Calu3 (cell line): ENCODE measurements around the gene SLBP. TPM values are rescaled to one million over a fixed set of nuclear protein-coding genes. Genes with fewer than 3 reads are reported as not detected.

Experiments
- Bru-seq: library from RNA; stranded (reverse); fragments of 400-500 nt; gene quantifications from one replicate; lab custom pipeline; 2021; lab: Mats Ljungman, UMichigan
- BruChase-seq, 2 experiments: library from RNA; stranded (reverse); fragments of 400-500 nt; gene quantifications; one replicate each; lab custom pipeline; 2021; lab: Mats Ljungman, UMichigan
- BruUV-seq: library from RNA; stranded (reverse); fragments of 400-500 nt; replicated peaks from 2 replicates; lab custom pipeline; 2021; lab: Mats Ljungman, UMichigan
- CTCF ChIA-PET: fragments of 300-600 bp; sonication (Branson Sonifier 250); formaldehyde crosslinking; loops from one replicate; lab custom pipeline; 2022; ENCODE audit warnings: antibody characterized with exemption; lab: Charles Lee
- DNase-seq: peaks from one replicate; pipeline ENCODE4 v3.0.0; 2022
- H3K27ac Mint-ChIP-seq: one replicate; pipeline ENCODE4 v1.8.0; 2022; ENCODE audit warnings: mixed read lengths; ENCODE audit not compliant: unreplicated experiment
- H3K27me3 Mint-ChIP-seq: one replicate; pipeline ENCODE4 v1.8.0; 2022; ENCODE audit warnings: mixed read lengths; ENCODE audit not compliant: unreplicated experiment
- H3K36me3 Mint-ChIP-seq: one replicate; pipeline ENCODE4 v1.8.0; 2022; ENCODE audit warnings: mild to moderate bottlenecking, moderate library complexity, mixed read lengths; ENCODE audit not compliant: insufficient read depth, unreplicated experiment
- H3K4me1 Mint-ChIP-seq: one replicate; pipeline ENCODE4 v1.8.0; 2022; ENCODE audit warnings: mild to moderate bottlenecking, low read depth, mixed read lengths; ENCODE audit not compliant: unreplicated experiment
- H3K4me3 Mint-ChIP-seq: one replicate; pipeline ENCODE4 v1.8.0; 2022; ENCODE audit warnings: mild to moderate bottlenecking, low read depth, moderate library complexity, mixed read lengths; ENCODE audit not compliant: unreplicated experiment
- H3K9me3 Mint-ChIP-seq: one replicate; pipeline ENCODE4 v1.8.0; 2022; ENCODE audit warnings: low read depth, mixed read lengths; ENCODE audit not compliant: unreplicated experiment
- CTCF ChIP-seq: fragments of 200-600 bp; IDR thresholded peaks from one replicate; pipeline ENCODE4 v1.8.0; 2022; ENCODE audit warnings: antibody characterized with exemption; ENCODE audit not compliant: unreplicated experiment
- intact Hi-C: fragments of 100-400 bp; cut with micrococcal nuclease; formaldehyde crosslinking; loops from one replicate; pipeline ENCODE4 v1.10.0; 2022; ENCODE audit not compliant: unreplicated experiment
- long read RNA-seq: library from polyadenylated mRNA; stranded (forward); transcript quantifications from one replicate; pipeline ENCODE4 v2.0.0, GENCODE V29; 2022
- total RNA-seq: library from RNA; stranded (reverse); gene quantifications from 2 replicates; pipeline ENCODE4 v1.2.3, GENCODE V29; 2022

SLBP gene
- total RNA-seq = 46.1 and 49.3 TPM in 2 replicates
- Bru-seq, nascent RNA = percentile 80 among the genes with signal in this experiment
- BruChase-seq, experiment 1, labeled RNA remaining after a 6-hour chase = percentile 74 among the genes with signal in this experiment
- BruChase-seq, experiment 2, labeled RNA remaining after a 2-hour chase = percentile 81 among the genes with signal in this experiment
- long read RNA-seq, transcript SLBP-206 (8 exons, 1,977 nt) = major isoform, 67 of 74 reads
- long read RNA-seq, partial matches to known transcripts = 3 of 74 reads
- long read RNA-seq, other reads (novel, unspliced or antisense) = 2 of 74 reads

GRCh38 chr4:1712216-1713002 is at the start of gene SLBP:
TSS of gene SLBP (minus strand) at chr4:1712319. CDS start at chr4:1712188, 131 bp downstream.
- peaks cover 66% of the 10 kb centered on the region for H3K36me3 Mint-ChIP-seq
- H3K27ac Mint-ChIP-seq = peak within 1 kb of the TSS; percentile 92
- no peaks in the 10 kb centered on the region for H3K27me3 Mint-ChIP-seq
- peak; percentile 96 for DNase-seq
- H3K9me3 Mint-ChIP-seq = no peaks in the 10 kb centered on the region
- peak within 1 kb of the TSS; percentile 88 for H3K4me3 Mint-ChIP-seq
- TF ChIP-seq CTCF = no peak
- CTCF ChIA-PET = interaction anchor here (0.5 to 1.0 kb wide), 5 partner anchors 12 to 292 kb away, joined by 4 to 5 read pairs (median 5); no protein-coding TSS in a partner anchor
- no TSS peak for BruUV-seq
- peaks cover 21% of the 10 kb centered on the region for H3K4me1 Mint-ChIP-seq
- intact Hi-C loops = no loop called here

GRCh38 chr4:1761130-1761689 is 49.1 kb upstream of the SLBP start:
- TF ChIP-seq CTCF = no peak
- CTCF ChIA-PET = interaction anchor here (0.6 kb wide), 1 partner anchor 21 kb away, joined by 4 read pairs; no protein-coding TSS in a partner anchor
- no TSS peak for BruUV-seq
- intact Hi-C loops = no loop called here
- peaks cover 8% of the 10 kb centered on the region for H3K27me3 Mint-ChIP-seq
- no peaks in the 10 kb centered on the region for H3K36me3 Mint-ChIP-seq
- DNase-seq = no peak
- no peak overlapping the region for H3K4me3 Mint-ChIP-seq
- H3K9me3 Mint-ChIP-seq = no peaks in the 10 kb centered on the region
- no peak overlapping the region for H3K27ac Mint-ChIP-seq
- H3K4me1 Mint-ChIP-seq = peaks cover 6% of the 10 kb centered on the region

GRCh38 chr4:1760521-1761071 is 48.5 kb upstream of the SLBP start:
- Mint-ChIP-seq H3K36me3 (no peaks in the 10 kb centered on the region), H3K4me1 (peaks cover 4% of the 10 kb centered on the region), H3K27me3 (peaks cover 8% of the 10 kb centered on the region), H3K4me3 (no peak overlapping the region), H3K27ac (no peak overlapping the region), H3K9me3 (no peaks in the 10 kb centered on the region)
- BruUV-seq = no TSS peak
- DNase-seq = no peak
- intact Hi-C loops = no loop called here
- TF ChIP-seq CTCF = no peak
- CTCF ChIA-PET = interaction anchor here (0.6 kb wide), 1 partner anchor 22 kb away, joined by 4 read pairs; no protein-coding TSS in a partner anchor

- intact Hi-C loops = no loop called here
- Mint-ChIP-seq H3K27ac (no peak overlapping the region), H3K9me3 (no peaks in the 10 kb centered on the region), H3K27me3 (peaks cover 8% of the 10 kb centered on the region), H3K36me3 (no peaks in the 10 kb centered on the region), H3K4me3 (no peak overlapping the region), H3K4me1 (no peaks in the 10 kb centered on the region)
- no peak for DNase-seq
- CTCF ChIA-PET = no interaction called here
- TF ChIP-seq CTCF = no peak
- no TSS peak for BruUV-seq
Measured at GRCh38 chr4:1759818-1760223, 47.7 kb upstream of the SLBP start.
